Activated CD4-positive, alpha-beta T cell treated with anti-CD3 and anti-CD28 coated beads, Interleukin-2, amount 50 U/mL, for 1 hour (primary cell): ENCODE results near the gene C12orf57.

Source experiments
- DNase-seq: peaks from one replicate; pipeline ENCODE4 v3.0.0-alpha.2; 2020

C12orf57 gene

GRCh38 chr12:6966351-6966750, 22.5 kb downstream of the C12orf57 start:
- no peak for DNase-seq

- DNase-seq: no peak
These were observed 23.9 kb downstream of the C12orf57 start for GRCh38 chr12:6967651-6968100.

GRCh38 chr12:6968426-6968825, 24.6 kb downstream of the C12orf57 start:
- no peak for DNase-seq

GRCh38 chr12:6970096-6970527, 26.3 kb downstream of the C12orf57 start:
- no peak for DNase-seq

- DNase-seq: no peak
These were observed 30.4 kb downstream of the C12orf57 start for GRCh38 chr12:6974180-6974579.

- DNase-seq: no peak
These were observed 31.6 kb downstream of the C12orf57 start for GRCh38 chr12:6975297-6976032.

- DNase-seq: no peak
These were observed 33.8 kb downstream of the C12orf57 start for GRCh38 chr12:6977653-6978052.

- no peak for DNase-seq
These were observed 34.4 kb downstream of the C12orf57 start for GRCh38 chr12:6978188-6978587.

GRCh38 chr12:6978611-6979011, 34.8 kb downstream of the C12orf57 start:
- DNase-seq: no peak

GRCh38 chr12:6979021-6979420, 35.2 kb downstream of the C12orf57 start:
- no peak for DNase-seq

- DNase-seq: no peak
These were observed 35.6 kb downstream of the C12orf57 start for GRCh38 chr12:6979453-6979852.

GRCh38 chr12:6980075-6980474, 36.3 kb downstream of the C12orf57 start:
- no peak for DNase-seq

GRCh38 chr12:6980740-6981139, 36.9 kb downstream of the C12orf57 start:
- DNase-seq: no peak

GRCh38 chr12:6981152-6982052, 37.6 kb downstream of the C12orf57 start:
- no peak for DNase-seq

GRCh38 chr12:6982532-6982931, 38.7 kb downstream of the C12orf57 start:
- DNase-seq: no peak

- DNase-seq: no peak
These were observed 44.2 kb downstream of the C12orf57 start for GRCh38 chr12:6987956-6988553.
